Erythroblast (primary cell): ENCODE measurements around the gene RUNX3.

Experiments used
- GATA1 ChIP-seq: IDR thresholded peaks from 2 replicates; pipeline ENCODE4 v1.6.1; 2011; ENCODE audit warnings: low read depth, mild to moderate bottlenecking, control low read depth, low read length, moderate library complexity
- POLR2A ChIP-seq: IDR thresholded peaks from 2 replicates; pipeline ENCODE4 v1.6.1; 2011; ENCODE audit warnings: mild to moderate bottlenecking, low read length

DNA sequence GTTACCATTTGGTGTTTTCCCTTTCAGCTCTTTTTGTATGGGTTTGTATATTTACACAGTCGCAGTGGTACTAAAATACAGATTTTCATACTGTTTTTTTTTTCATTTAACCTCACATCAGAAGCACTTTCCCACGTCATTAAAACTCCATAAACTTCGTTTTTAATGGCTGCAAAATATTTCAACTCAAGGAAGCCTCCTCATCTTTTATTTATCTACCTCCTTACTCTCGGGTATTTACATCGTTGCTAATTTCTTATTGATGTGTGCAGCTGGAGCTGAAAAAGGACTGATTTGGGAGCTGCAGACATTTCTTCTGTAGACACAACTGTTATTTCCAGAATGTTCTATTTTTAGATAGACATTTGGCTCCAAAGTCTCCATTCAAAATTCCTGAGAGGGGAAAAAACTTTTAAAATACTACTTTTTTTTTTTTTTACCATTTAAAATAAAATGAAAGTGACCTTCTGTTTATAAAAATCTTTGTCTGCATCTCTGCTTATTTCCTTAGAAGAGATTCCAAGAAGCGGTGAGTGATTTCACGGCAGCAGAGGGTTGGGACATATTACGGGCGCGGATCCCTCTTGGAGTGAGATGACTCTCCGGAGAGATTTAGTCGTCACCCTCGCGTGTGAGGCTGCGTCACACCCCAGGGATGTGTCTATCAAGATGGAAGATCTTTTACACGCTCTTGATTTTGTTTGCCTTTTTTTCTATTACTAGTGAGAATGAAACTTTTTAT, 10.1 kb downstream of the RUNX3 start:
- no peak for TF ChIP-seq POLR2A
- no peak for TF ChIP-seq GATA1
